K562 (cell line): ENCODE measurements around the gene FBXL12.

Experiments used
- CREB1 ChIP-seq, 2 experiments: sonication (generic) in 1 of 2; formaldehyde crosslinking in 1 of 2; IDR thresholded peaks; 2 replicates each; pipeline versions ENCODE4 v1.6.1 to v1.8.0; 2012 to 2022; ENCODE audit warnings: inconsistent platforms in 1 of 2, mild to moderate bottlenecking in 1 of 2, missing genetic modification reagents in 1 of 2, moderate library complexity in 1 of 2
- CTCFL ChIP-seq: IDR thresholded peaks from 2 replicates; pipeline ENCODE4 v1.6.1; 2011; ENCODE audit warnings: borderline replicate concordance, low read depth, mild to moderate bottlenecking, moderate library complexity, low read length; ENCODE audit not compliant: insufficient read depth, poor library complexity, severe bottlenecking
- DIDO1 ChIP-seq: fragments of 450-650 bp; IDR thresholded peaks from 2 replicates; pipeline ENCODE4 v1.6.1; 2016; ENCODE audit warnings: low read depth, missing biosample characterization, missing genetic modification characterization
- FOXJ3 ChIP-seq: sonication (generic); formaldehyde crosslinking; IDR thresholded peaks from 2 replicates; pipeline ENCODE4 v1.4.0; 2020; ENCODE audit warnings: mild to moderate bottlenecking, missing genetic modification reagents
- JUND ChIP-seq, 2 experiments: IDR thresholded peaks; 2 replicates in 1 of 2; 3 replicates in 1 of 2; pipeline ENCODE4 v1.6.1; 2011; ENCODE audit warnings: borderline replicate concordance in 2 of 2, low read depth in 2 of 2, low read length in 2 of 2, improper control_type of control experiment in 1 of 2, missing biosample characterization in 1 of 2, missing genetic modification characterization in 1 of 2, missing genetic modification reagents in 1 of 2
- POLR2A ChIP-seq: fragments of 450-650 bp; conservative IDR thresholded peaks from 2 replicates; pipeline ENCODE4 v1.6.1; 2016
- POLR2AphosphoS5 ChIP-seq: IDR thresholded peaks from 2 replicates; pipeline ENCODE4 v1.6.1; 2011; ENCODE audit warnings: mild to moderate bottlenecking, low read depth, low read length, moderate library complexity; ENCODE audit not compliant: control insufficient read depth, insufficient read depth
- RFX5 ChIP-seq: IDR thresholded peaks from 2 replicates; pipeline ENCODE4 v1.6.1; 2011; ENCODE audit warnings: low read depth, mild to moderate bottlenecking, improper control_type of control experiment, low read length
- TAF1 ChIP-seq: IDR thresholded peaks from 2 replicates; pipeline ENCODE4 v1.6.1; 2011; ENCODE audit warnings: mild to moderate bottlenecking, low read length, moderate library complexity; ENCODE audit not compliant: insufficient read depth, control insufficient read depth, severe bottlenecking; ENCODE audit errors: extremely low read depth
- U2AF1 ChIP-seq: fragments of 200-400 bp; formaldehyde crosslinking; optimal IDR thresholded peaks from 2 replicates; pipeline ENCODE3; 2017; ENCODE audit warnings: mild to moderate bottlenecking, low read depth, low read length, moderate library complexity
- ZBTB8A ChIP-seq: fragments of 450-650 bp; IDR thresholded peaks from 2 replicates; pipeline ENCODE4 v1.6.1; 2018; ENCODE audit warnings: mild to moderate bottlenecking, moderate library complexity; ENCODE audit not compliant: partially characterized antibody
- ZNF174 ChIP-seq: fragments of 250-450 bp; sonication (Bioruptor Pico); IDR thresholded peaks from 2 replicates; pipeline ENCODE4 v1.4.0; 2020; ENCODE audit warnings: mild to moderate bottlenecking

- TF ChIP-seq POLR2AphosphoS5 (no peak), U2AF1 (no peak), FOXJ3 (CRISPR knock-in tag) (no peak), RFX5 (no peak), CREB1 (IDR thresholded peaks at IDR 0.05) (no peak), CREB1 (CRISPR knock-in tag; IDR thresholded peaks at IDR 0.05) (no peak), DIDO1 (tag) (no peak), POLR2A (peak; percentile 43; the same call in 1 of the 2 replicates), ZNF174 (no peak), CTCFL (no peak), ZBTB8A (no peak), TAF1 (no peak), JUND (IDR thresholded peaks at IDR 0.05; ENCODE audit: borderline replicate concordance, low read depth, low read length) (no peak), JUND (tag; IDR thresholded peaks at IDR 0.05; ENCODE audit: borderline replicate concordance, low read depth, low read length) (no peak)
Observed at GRCh38 chr19:9793071-9793591, 25.7 kb downstream of the FBXL12 start.
